K562 (cell line): ENCODE measurements around the gene GMNN. TPM values are rescaled to one million over a fixed set of nuclear protein-coding genes. Genes with fewer than 3 reads are reported as not detected.
"Not testable (repeated sequence)": the region's sequence is repeated elsewhere in the genome, so short reads cannot be mapped to it uniquely, and the experiment has no call there.

Experiments
- ATAC-seq: fragments of 200-7000 bp; cut with Tn5 transposase; 3 replicates; pipeline ENCODE4 v1.9.1; 2020; ENCODE audit warnings: moderate library complexity
- BruUV-seq: library from RNA; stranded (reverse); fragments of 400-500 nt; replicated peaks from 2 replicates; lab custom pipeline; 2021; lab: Mats Ljungman, UMichigan
- CTCF ChIA-PET: fragments of 300-600 bp; formaldehyde crosslinking; extraction: SDS; loops from one replicate; lab custom pipeline; 2021; ENCODE audit warnings: low intra/inter-chr PET ratio; lab: Yijun Ruan, JAX
- POLR2A ChIA-PET: fragments of 300-600, 350-650 bp; sonication (Branson Sonifier 250); formaldehyde crosslinking; extraction: SDS; loops from one replicate; lab custom pipeline; 2021; ENCODE audit warnings: antibody characterized with exemption, inconsistent platforms; lab: Yijun Ruan, JAX
- DNase-seq, 4 experiments: peaks; one replicate each; pipeline versions ENCODE4 v3.0.0 to v3.0.0-alpha.2; 2011 to 2018; ENCODE audit warnings: low spot score in 3 of 4, mixed read lengths in 3 of 4; ENCODE audit errors: extremely low read depth in 1 of 4
- FAIRE-seq: peaks from 2 replicates; lab custom pipeline; 2011; peaks lifted over from hg19 to GRCh38; lab: Jason Lieb, UNC
- H2AFZ ChIP-seq: 2 replicates; pipeline ENCODE4 v1.6.0; 2011; ENCODE audit warnings: low read depth, low read length, control low read depth, inconsistent platforms
- H3K27ac ChIP-seq: fragments of 200-600 bp; 3 replicates; pipeline ENCODE4 v1.8.0; 2011; ENCODE audit warnings: low read depth, mild to moderate bottlenecking, control low read depth, inconsistent platforms, low read length, moderate library complexity, mixed read lengths; ENCODE audit errors: extremely low read depth
- H3K27me3 ChIP-seq, 2 experiments: fragments of 300-600 bp in 1 of 2; 2 replicates in 1 of 2; 3 replicates in 1 of 2; pipeline versions ENCODE4 v1.6.0 to v1.8.0; 2011; ENCODE audit warnings: inconsistent platforms in 2 of 2, low read length in 2 of 2, mild to moderate bottlenecking in 1 of 2, mixed read lengths in 1 of 2, moderate library complexity in 1 of 2; ENCODE audit not compliant: control insufficient read depth in 2 of 2, insufficient read depth in 2 of 2
- H3K36me3 ChIP-seq: fragments of 300-600 bp; 3 replicates; pipeline ENCODE4 v1.8.0; 2011; ENCODE audit warnings: mild to moderate bottlenecking, low read length, inconsistent platforms; ENCODE audit not compliant: control insufficient read depth, insufficient read depth
- H3K4me1 ChIP-seq, 2 experiments: fragments of 200-600 bp in 1 of 2; replicated peaks in 1 of 2; 2 replicates in 1 of 2; 3 replicates in 1 of 2; pipeline versions ENCODE4 v1.5.1 to v1.8.0; 2011; ENCODE audit warnings: inconsistent platforms in 2 of 2, low read length in 2 of 2, mild to moderate bottlenecking in 1 of 2, mixed read lengths in 1 of 2, moderate library complexity in 1 of 2; ENCODE audit not compliant: control insufficient read depth in 2 of 2, insufficient read depth in 2 of 2
- H3K4me2 ChIP-seq: 2 replicates; pipeline ENCODE4 v1.6.1; 2011; ENCODE audit warnings: low read length, control low read depth, inconsistent platforms, mixed read lengths; ENCODE audit not compliant: insufficient read depth
- H3K4me3 ChIP-seq: fragments of 200-600 bp; sonication (generic), shearing (Covaris generic); 2 replicates; pipeline ENCODE4 v1.5.1; 2016; ENCODE audit warnings: control low read depth, inconsistent platforms
- H3K79me2 ChIP-seq: fragments of 200-600 bp; 3 replicates; pipeline ENCODE4 v1.8.0; 2011; ENCODE audit warnings: low read length, inconsistent platforms; ENCODE audit not compliant: control insufficient read depth, insufficient read depth
- H3K9ac ChIP-seq, 2 experiments: 2 replicates each; pipeline versions ENCODE4 v1.6.0 to v1.6.1; 2011; ENCODE audit warnings: low read depth in 2 of 2, low read length in 2 of 2, control low read depth in 1 of 2, inconsistent platforms in 1 of 2, mild to moderate bottlenecking in 1 of 2, mixed read lengths in 1 of 2; ENCODE audit not compliant: insufficient read depth in 1 of 2
- H3K9me1 ChIP-seq: one replicate; pipeline ENCODE4 v1.6.0; 2011; ENCODE audit warnings: inconsistent platforms, mild to moderate bottlenecking, low read length, moderate library complexity; ENCODE audit not compliant: control insufficient read depth, insufficient read depth
- H3K9me3 ChIP-seq: replicated peaks from 2 replicates; pipeline ENCODE4 v1.5.1; 2011; ENCODE audit warnings: low read depth, low read length, inconsistent platforms; ENCODE audit not compliant: control insufficient read depth, insufficient read depth
- H4K20me1 ChIP-seq: replicated peaks from 2 replicates; pipeline ENCODE4 v1.6.1; 2011; ENCODE audit warnings: low read length, inconsistent platforms, mixed read lengths; ENCODE audit not compliant: control insufficient read depth, insufficient read depth
- CC2D1A ChIP-seq: fragments of 450-650 bp; IDR thresholded peaks from 2 replicates; pipeline ENCODE4 v1.6.1; 2017; ENCODE audit warnings: mild to moderate bottlenecking
- CHD2 ChIP-seq: IDR thresholded peaks from 2 replicates; pipeline ENCODE4 v1.6.1; 2011; ENCODE audit warnings: low read depth, low read length
- TRIM24 ChIP-seq, 2 experiments: fragments of 450-650 bp; IDR thresholded peaks; 2 replicates each; pipeline ENCODE4 v1.6.1; 2016
- TRIM28 ChIP-seq: fragments of 450-650 bp; IDR thresholded peaks from 2 replicates; pipeline ENCODE4 v1.6.1; 2017
- WGBS: fragments of 100-300 bp; shearing (Covaris generic); methylation state at CpG from one replicate; pipeline ENCODE4 v1.1.6; 2016; ENCODE audit warnings: low coverage, mixed read lengths; ENCODE audit not compliant: insufficient coverage; ENCODE audit errors: missing lambda C conversion rate; 5-methylcytosine and 5-hydroxymethylcytosine counted together
- in situ Hi-C: fragments of 300-500 bp; cut with MboI; formaldehyde crosslinking; loops from 4 replicates; pipeline ENCODE4 v1.15.0; 2018; ENCODE audit warnings: inconsistent platforms, mixed read lengths
- intact Hi-C: fragments of 100-400 bp; cut with micrococcal nuclease; formaldehyde crosslinking; loops from 2 replicates; pipeline ENCODE4 v1.14.2; 2022
- polyA plus RNA-seq, 8 experiments: library from polyadenylated mRNA; depleted of rRNA in 4 of 8; stranded (reverse) in 5 of 8; unstranded in 3 of 8; fragments of >200 nt; fragmentation: Nextera tagmentation in 2 of 8; fragmentation: Illumina TruSeq in 1 of 8; extraction: Ambion mirVana in 2 of 8; extraction: Trizol in 1 of 8; gene quantifications; 2 replicates each; pipeline versions ENCODE4 v1.2.1 to v1.2.3, GENCODE V29; 2011 to 2014; ENCODE audit warnings: inconsistent platforms in 1 of 8, missing spikeins in 1 of 8
- total RNA-seq, 7 experiments: library from RNA; depleted of rRNA in 6 of 7; stranded (reverse); fragments of >200 nt in 6 of 7; fragmentation: Illumina TruSeq in 2 of 7; extraction: Trizol in 2 of 7; gene quantifications; 2 replicates each; pipeline versions ENCODE4 v1.2.1 to v1.2.3, GENCODE V29; 2011 to 2021; ENCODE audit warnings: low replicate concordance in 1 of 7
- TF ChIP-seq, protein P1 (sequence below): fragments of 450-650 bp; IDR thresholded peaks from 2 replicates; pipeline ENCODE4 v1.6.1; 2018; ENCODE audit warnings: mild to moderate bottlenecking, low read depth; ENCODE audit not compliant: partially characterized antibody

Gene GMNN
- total and polyA plus RNA-seq, 9 of the 15 experiments (the other 6 are each of a cell fraction or from before 2014, with no cell fraction given), result 144 to 370 (median 210) TPM

DNA sequence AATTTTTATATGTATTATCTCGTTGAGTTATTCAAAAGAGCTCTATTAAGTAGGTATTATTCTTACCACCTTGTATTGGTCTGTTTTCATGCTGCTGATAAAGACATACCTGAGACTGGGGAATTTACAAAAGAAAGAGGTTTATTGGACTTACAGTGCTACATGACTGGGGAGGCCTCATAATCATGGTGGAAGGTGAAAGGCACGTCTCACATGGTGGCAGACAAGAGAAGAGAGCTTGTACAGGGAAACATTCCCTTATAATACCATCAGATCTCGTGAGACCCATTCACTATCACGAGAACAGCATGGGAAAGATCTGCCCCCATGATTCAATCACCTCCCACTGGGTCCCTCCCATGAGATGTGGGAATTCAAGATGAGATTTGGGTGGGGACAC, 20.4 kb upstream of the GMNN start:
- ATAC-seq, intact Hi-C loops, H4K20me1 ChIP-seq, DNase-seq, BruUV-seq, H3K27ac ChIP-seq, H3K79me2 ChIP-seq, H3K9ac ChIP-seq, FAIRE-seq, H3K9me1 ChIP-seq, H3K36me3 ChIP-seq, H3K9me3 ChIP-seq, H3K4me3 ChIP-seq, H3K4me2 ChIP-seq, CTCF ChIA-PET, in situ Hi-C loops, H2AFZ ChIP-seq, H3K27me3 ChIP-seq: not testable (repeated sequence)
- TF ChIP-seq CHD2 (peak; percentile 61; the same call in 1 of the 2 replicates), CC2D1A (0 out of 2 replicates have a peak, but pooled peaks have one; percentile 20), TRIM24 (IDR thresholded peaks at IDR 0.05) (0 out of 4 replicates have a peak, but pooled peaks of 1 of the 2 experiments have one; percentile 12), TRIM28 (peak; percentile 61; the same call in 1 of the 2 replicates)
- TF ChIP-seq, protein P1, sequence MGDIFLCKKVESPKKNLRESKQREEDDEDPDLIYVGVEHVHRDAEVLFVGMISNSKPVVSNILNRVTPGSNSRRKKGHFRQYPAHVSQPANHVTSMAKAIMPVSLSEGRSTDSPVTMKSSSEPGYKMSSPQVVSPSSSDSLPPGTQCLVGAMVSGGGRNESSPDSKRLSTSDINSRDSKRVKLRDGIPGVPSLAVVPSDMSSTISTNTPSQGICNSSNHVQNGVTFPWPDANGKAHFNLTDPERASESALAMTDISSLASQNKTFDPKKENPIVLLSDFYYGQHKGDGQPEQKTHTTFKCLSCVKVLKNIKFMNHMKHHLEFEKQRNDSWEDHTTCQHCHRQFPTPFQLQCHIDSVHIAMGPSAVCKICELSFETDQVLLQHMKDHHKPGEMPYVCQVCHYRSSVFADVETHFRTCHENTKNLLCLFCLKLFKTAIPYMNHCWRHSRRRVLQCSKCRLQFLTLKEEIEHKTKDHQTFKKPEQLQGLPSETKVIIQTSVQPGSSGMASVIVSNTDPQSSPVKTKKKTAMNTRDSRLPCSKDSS, result peak; percentile 49
- peaks cover 0 to 17% of the 10 kb centered on the region in 2 experiments; a peak in 3 of 5 replicates for H3K4me1 ChIP-seq
- WGBS, result 31% methylated on average over 4 of the region's 4 CpGs
- POLR2A ChIA-PET, result interaction anchor here (0.9 to 2.2 kb wide), 2 partner anchors 11 to 17 kb away, joined by 3 to 9 read pairs; no protein-coding TSS in a partner anchor
